GM19455 (cell line): ENCODE data around the gene POLD2.

Experiments
- ATAC-seq: cut with Tn5 transposase; IDR thresholded peaks from one replicate; pipeline ENCODE4 v1.9.1; 2021; ENCODE audit not compliant: unreplicated experiment

POLD2 gene

GRCh38 chr7:44083796-44084195 is 39.6 kb downstream of the POLD2 start:
- no peak for ATAC-seq

GRCh38 chr7:44082541-44083207 is 40.7 kb downstream of the POLD2 start:
- peak; percentile 92 for ATAC-seq

DNA sequence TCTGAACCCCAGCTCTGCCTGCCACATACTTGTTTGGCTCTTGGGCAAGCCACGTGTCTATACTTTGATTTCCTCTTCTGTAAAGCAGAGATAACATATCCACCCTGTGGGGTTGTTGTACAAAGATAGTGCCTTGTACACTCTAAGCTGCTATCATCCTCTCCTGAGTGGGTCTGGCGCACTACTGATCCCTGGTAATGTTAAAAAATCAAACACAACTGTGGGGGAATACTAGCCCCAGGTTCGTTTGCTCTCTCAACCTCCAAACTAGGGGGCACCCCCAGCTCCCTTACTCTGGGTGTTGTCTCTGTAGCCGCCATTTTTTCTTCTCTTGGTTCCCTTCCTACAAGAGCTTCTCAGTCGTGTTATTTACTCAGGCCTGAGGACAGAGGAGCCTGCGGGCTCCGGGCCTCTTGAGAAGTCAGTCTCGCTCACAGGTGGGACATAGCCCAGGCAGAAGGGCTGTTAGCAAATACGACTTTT is 42.0 kb downstream of the POLD2 start:
- ATAC-seq = no peak

- ATAC-seq = no peak
Measured at GRCh38 chr7:44080686-44081265, 42.6 kb downstream of the POLD2 start.

DNA sequence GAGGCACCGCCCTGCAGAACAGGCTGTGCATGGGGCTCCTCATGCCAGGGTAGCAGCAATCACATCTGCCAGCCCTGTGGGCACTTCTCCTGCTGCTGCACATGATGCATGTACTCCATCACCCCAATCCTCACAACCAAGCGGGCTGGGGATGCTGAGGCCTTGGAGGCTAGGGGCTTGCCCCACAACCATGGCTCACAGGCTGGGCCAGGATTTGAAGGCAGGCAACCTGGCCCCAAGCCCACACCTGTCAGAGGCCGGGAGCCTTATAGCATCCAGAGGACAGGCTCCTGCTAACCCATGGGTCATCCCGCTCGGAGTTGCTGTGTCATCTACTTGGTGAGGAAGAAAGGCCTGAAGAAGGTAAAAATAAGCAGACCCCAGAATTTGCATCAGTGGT is 43.2 kb downstream of the POLD2 start:
- no peak for ATAC-seq

- no peak for ATAC-seq
Measured at GRCh38 chr7:44079331-44080021, 43.9 kb downstream of the POLD2 start.

DNA sequence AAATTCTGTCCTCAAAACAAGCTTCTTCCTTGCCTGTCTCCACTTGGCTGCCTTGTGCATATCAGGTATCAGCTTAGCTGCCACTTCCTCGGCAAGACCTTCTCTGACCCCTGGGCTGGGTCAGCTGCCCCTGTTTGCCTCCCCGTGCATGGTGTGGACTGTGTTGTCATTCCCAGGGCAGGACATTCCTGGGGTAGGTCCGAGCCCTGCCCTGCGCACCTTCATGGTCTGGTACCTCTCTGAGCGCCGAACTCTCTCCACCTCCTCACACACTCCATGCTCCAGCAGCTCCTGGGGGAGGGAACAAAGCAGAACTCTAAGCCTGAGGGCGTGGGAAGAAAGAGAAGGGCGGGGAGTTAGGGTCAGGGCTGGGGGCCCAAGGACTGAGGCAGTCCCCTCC is 44.8 kb downstream of the POLD2 start:
- no peak for ATAC-seq

- no peak for ATAC-seq
Measured at GRCh38 chr7:44077681-44078091, 45.7 kb downstream of the POLD2 start.

DNA sequence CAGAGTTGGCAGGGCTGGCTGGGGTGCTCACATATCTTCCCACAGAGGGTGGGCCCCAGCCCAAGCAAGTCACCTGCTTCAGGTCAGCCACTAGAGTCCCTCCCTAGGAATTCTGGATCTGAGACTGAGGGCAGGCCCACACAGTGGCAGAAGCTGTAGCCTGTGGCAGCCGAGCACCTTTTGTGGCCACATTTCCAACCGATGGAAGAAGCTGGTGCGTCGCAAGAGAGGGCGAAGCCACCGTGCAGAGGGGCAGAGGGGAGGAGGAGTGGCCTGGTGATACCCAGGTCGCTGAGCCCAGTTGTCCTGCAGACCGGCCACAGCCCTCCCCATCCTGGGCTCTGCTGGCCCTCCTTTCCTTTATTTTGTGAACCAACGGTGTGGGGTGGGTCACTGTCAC is 46.3 kb downstream of the POLD2 start:
- no peak for ATAC-seq

GRCh38 chr7:44076101-44076895 is 47.0 kb downstream of the POLD2 start:
- no peak for ATAC-seq

- no peak for ATAC-seq
Measured at GRCh38 chr7:44075296-44076075, 47.9 kb downstream of the POLD2 start.

GRCh38 chr7:44074349-44074695 is 49.0 kb downstream of the POLD2 start:
- no peak for ATAC-seq

DNA sequence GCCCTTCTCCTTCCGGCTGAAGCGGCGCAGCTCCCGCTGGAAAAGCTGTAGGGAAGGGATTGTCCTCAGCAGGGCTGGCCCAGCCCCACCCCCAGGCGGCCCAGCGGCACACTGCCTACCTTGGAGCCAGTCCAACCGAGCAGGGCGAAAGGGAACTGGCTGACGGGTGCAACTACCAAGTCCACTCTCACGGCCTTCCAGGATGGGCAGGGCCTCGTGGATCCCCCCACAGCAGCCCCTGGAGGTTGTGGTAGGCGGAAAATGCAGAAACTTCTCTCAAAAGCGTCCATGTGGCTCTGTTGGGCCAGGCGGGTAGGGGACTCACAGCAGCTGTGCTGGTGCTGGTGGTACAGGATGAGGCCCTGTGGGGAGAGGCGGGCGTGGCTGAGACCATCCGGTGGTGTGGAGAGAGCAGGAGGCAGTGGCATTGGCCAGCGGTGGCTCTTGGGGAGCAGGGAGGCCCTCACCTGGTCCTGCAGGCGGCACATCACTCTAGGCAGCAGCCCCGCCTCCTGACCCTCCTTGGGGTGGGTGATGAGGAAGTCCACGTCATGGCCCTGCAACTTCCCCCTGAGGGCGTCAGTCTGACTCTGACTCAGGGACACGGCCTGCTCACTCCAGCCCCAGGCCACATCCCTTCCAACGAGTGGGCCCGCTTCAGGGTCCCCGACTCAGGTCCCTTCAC is 49.5 kb downstream of the POLD2 start:
- no peak for ATAC-seq

- no peak for ATAC-seq
Measured at GRCh38 chr7:44072364-44073231, 50.8 kb downstream of the POLD2 start.

- no peak for ATAC-seq
Measured at GRCh38 chr7:44071726-44072363, 51.5 kb downstream of the POLD2 start.

DNA sequence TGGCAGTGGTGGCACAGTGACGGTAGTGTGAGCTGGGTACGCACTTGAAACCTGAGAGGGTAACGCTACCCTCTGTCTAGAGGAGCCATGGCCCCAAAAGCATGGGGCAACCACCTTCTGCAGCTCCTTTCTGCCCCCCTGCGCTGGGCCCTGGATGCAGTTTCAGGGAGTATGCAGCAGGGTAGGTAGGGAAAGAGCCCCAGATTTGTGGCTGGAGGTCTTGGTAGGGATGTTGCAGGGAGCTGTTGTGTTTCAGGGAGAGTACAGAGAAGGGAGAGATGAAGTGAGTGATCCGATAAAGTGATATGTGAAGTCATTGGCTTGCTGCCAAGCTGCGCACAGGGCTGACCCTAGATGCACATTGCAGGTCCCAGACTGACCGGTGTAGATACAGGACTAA is 55.3 kb downstream of the POLD2 start:
- no peak for ATAC-seq

GRCh38 chr7:44067064-44067951 is 56.0 kb downstream of the POLD2 start:
- ATAC-seq = no peak
